Activated CD8-positive, alpha-beta memory T cell treated with anti-CD3 and anti-CD28 coated beads for 36 hours (primary cell): ENCODE measurements around the gene ATP6V1C2. TPM values are rescaled to one million over a fixed set of nuclear protein-coding genes. Genes with fewer than 3 reads are reported as not detected.
"Not testable (repeated sequence)": the region's sequence is repeated elsewhere in the genome, so short reads cannot be mapped to it uniquely, and the experiment has no call there.

Experiments used
- CTCF ChIA-PET: fragments of 350-600 bp; sonication (Branson Sonifier 250); formaldehyde crosslinking; loops from one replicate; lab custom pipeline; 2021; ENCODE audit warnings: antibody characterized with exemption; lab: Charles Lee
- POLR2A ChIA-PET: fragments of 350-600 bp; sonication (Branson Sonifier 250); formaldehyde crosslinking; loops from one replicate; lab custom pipeline; 2021; ENCODE audit warnings: antibody characterized with exemption; lab: Charles Lee
- total RNA-seq, 2 experiments: library from RNA; stranded (reverse); gene quantifications; one replicate each; pipeline ENCODE4 v1.2.3, GENCODE V29; 2021

ATP6V1C2 gene
- total RNA-seq, 2 experiments from 2014 or later = not detected

- POLR2A ChIA-PET = no interaction called here
- CTCF ChIA-PET = no interaction called here
Observed at GRCh38 chr2:10778724-10779115, 57.3 kb downstream of the ATP6V1C2 start.

- ChIA-PET POLR2A (interaction anchor here (0.7 kb wide), 1 partner anchor 439 kb away, joined by 3 read pairs; no protein-coding TSS in a partner anchor), CTCF (no interaction called here)
Observed at GRCh38 chr2:10779776-10780490, 58.5 kb downstream of the ATP6V1C2 start.

GRCh38 chr2:10780491-10780820 is 59.0 kb downstream of the ATP6V1C2 start:
- ChIA-PET POLR2A (interaction anchor here (0.7 kb wide), 1 partner anchor 438 kb away, joined by 3 read pairs; no protein-coding TSS in a partner anchor), CTCF (no interaction called here)

GRCh38 chr2:10780821-10781220 is 59.4 kb downstream of the ATP6V1C2 start:
- POLR2A ChIA-PET = not testable (repeated sequence)

GRCh38 chr2:10781746-10782145 is 60.3 kb downstream of the ATP6V1C2 start:
- POLR2A ChIA-PET = interaction anchor here (0.5 kb wide), 1 partner anchor 350 kb away, joined by 3 read pairs; no protein-coding TSS in a partner anchor
- CTCF ChIA-PET = interaction anchor here (1.1 kb wide), 1 partner anchor 44 kb away, joined by 3 read pairs; no protein-coding TSS in a partner anchor

More at GRCh38 chr2:10780821-10781220, 59.4 kb downstream of the ATP6V1C2 start:
- CTCF ChIA-PET = not testable (repeated sequence)

- ChIA-PET POLR2A (no interaction called here), CTCF (no interaction called here)
Observed at GRCh38 chr2:10783421-10783820, 62.0 kb downstream of the ATP6V1C2 start.

GRCh38 chr2:10784719-10785118 is 63.3 kb downstream of the ATP6V1C2 start:
- POLR2A ChIA-PET = no interaction called here

GRCh38 chr2:10785260-10785659 is 63.8 kb downstream of the ATP6V1C2 start:
- ChIA-PET POLR2A (no interaction called here), CTCF (no interaction called here)

More at GRCh38 chr2:10784719-10785118, 63.3 kb downstream of the ATP6V1C2 start:
- CTCF ChIA-PET = no interaction called here

GRCh38 chr2:10786240-10786982 is 65.0 kb downstream of the ATP6V1C2 start:
- ChIA-PET POLR2A (no interaction called here), CTCF (no interaction called here)

GRCh38 chr2:10787176-10787968 is 65.9 kb downstream of the ATP6V1C2 start:
- ChIA-PET POLR2A (no interaction called here), CTCF (no interaction called here)

GRCh38 chr2:10788855-10789254 is 67.4 kb downstream of the ATP6V1C2 start:
- CTCF ChIA-PET = interaction anchor here (0.7 kb wide), 1 partner anchor 233 kb away, joined by 3 read pairs; no protein-coding TSS in a partner anchor
- POLR2A ChIA-PET = no interaction called here

- ChIA-PET CTCF (interaction anchor here (1.0 kb wide), 1 partner anchor 10 kb away, joined by 3 read pairs; no protein-coding TSS in a partner anchor), POLR2A (interaction anchor here (0.6 to 1.1 kb wide), 2 partner anchors 22 to 303 kb away, joined by 4 to 5 read pairs; partner anchors contain the start of gene PDIA6)
Observed at GRCh38 chr2:10790228-10790973, 69.0 kb downstream of the ATP6V1C2 start.

- CTCF ChIA-PET = interaction anchor here (1.2 to 1.7 kb wide), 2 partner anchors 40 to 341 kb away, joined by 3 to 6 read pairs; a partner anchor contains a TSS
- POLR2A ChIA-PET = interaction anchor here (0.5 kb wide), 1 partner anchor 108 kb away, joined by 4 read pairs; no protein-coding TSS in a partner anchor
Observed at GRCh38 chr2:10792001-10792634, 70.7 kb downstream of the ATP6V1C2 start.

- POLR2A ChIA-PET = no interaction called here
- CTCF ChIA-PET = interaction anchor here (1.2 to 1.7 kb wide), 2 partner anchors 39 to 340 kb away, joined by 3 to 6 read pairs; a partner anchor contains a TSS
Observed at GRCh38 chr2:10792660-10793400, 71.4 kb downstream of the ATP6V1C2 start.

- CTCF ChIA-PET = no interaction called here
- POLR2A ChIA-PET = no interaction called here
Observed at GRCh38 chr2:10793816-10794215, 72.4 kb downstream of the ATP6V1C2 start.

- CTCF ChIA-PET = no interaction called here
- POLR2A ChIA-PET = no interaction called here
Observed at GRCh38 chr2:10794876-10795275, 73.4 kb downstream of the ATP6V1C2 start.

- ChIA-PET POLR2A (no interaction called here), CTCF (no interaction called here)
Observed at GRCh38 chr2:10795508-10796046, 74.1 kb downstream of the ATP6V1C2 start.
